Mesothelial cell of epicardium (in vitro differentiated cells): ENCODE measurements around the gene RELT. TPM values are rescaled to one million over a fixed set of nuclear protein-coding genes. Genes with fewer than 3 reads are reported as not detected.

ENCODE experiments used
- DNase-seq, 2 experiments: peaks; one replicate each; pipeline ENCODE4 v3.0.0; 2021; ENCODE audit warnings: low spot score in 2 of 2; ENCODE audit not compliant: unreplicated experiment in 2 of 2
- H3K27ac Mint-ChIP-seq: 2 replicates; pipeline ENCODE4 v1.8.0; 2021; ENCODE audit warnings: mixed read lengths
- H3K27me3 Mint-ChIP-seq: 2 replicates; pipeline ENCODE4 v1.8.0; 2021; ENCODE audit warnings: low read depth, mixed read lengths
- H3K36me3 Mint-ChIP-seq: 2 replicates; pipeline ENCODE4 v1.8.0; 2021; ENCODE audit warnings: mixed read lengths
- H3K4me1 Mint-ChIP-seq: 2 replicates; pipeline ENCODE4 v1.8.0; 2021; ENCODE audit warnings: mixed read lengths
- H3K4me3 Mint-ChIP-seq: 2 replicates; pipeline ENCODE4 v1.8.0; 2021; ENCODE audit warnings: mild to moderate bottlenecking, moderate library complexity, mixed read lengths
- H3K9me3 Mint-ChIP-seq: 2 replicates; pipeline ENCODE4 v1.8.0; 2021; ENCODE audit warnings: mixed read lengths
- total RNA-seq: library from RNA; stranded (reverse); gene quantifications from 3 replicates; pipeline ENCODE4 v1.2.1, GENCODE V29; 2021
- TF ChIP-seq, protein P1 (sequence below): fragments of 200-600 bp; sonication (generic); IDR thresholded peaks from one replicate; pipeline ENCODE4 v1.5.0; 2021; ENCODE audit warnings: antibody characterized with exemption; ENCODE audit not compliant: unreplicated experiment

RELT gene
- total RNA-seq, 1 donor from 2014 or later: 5.1 TPM

DNA sequence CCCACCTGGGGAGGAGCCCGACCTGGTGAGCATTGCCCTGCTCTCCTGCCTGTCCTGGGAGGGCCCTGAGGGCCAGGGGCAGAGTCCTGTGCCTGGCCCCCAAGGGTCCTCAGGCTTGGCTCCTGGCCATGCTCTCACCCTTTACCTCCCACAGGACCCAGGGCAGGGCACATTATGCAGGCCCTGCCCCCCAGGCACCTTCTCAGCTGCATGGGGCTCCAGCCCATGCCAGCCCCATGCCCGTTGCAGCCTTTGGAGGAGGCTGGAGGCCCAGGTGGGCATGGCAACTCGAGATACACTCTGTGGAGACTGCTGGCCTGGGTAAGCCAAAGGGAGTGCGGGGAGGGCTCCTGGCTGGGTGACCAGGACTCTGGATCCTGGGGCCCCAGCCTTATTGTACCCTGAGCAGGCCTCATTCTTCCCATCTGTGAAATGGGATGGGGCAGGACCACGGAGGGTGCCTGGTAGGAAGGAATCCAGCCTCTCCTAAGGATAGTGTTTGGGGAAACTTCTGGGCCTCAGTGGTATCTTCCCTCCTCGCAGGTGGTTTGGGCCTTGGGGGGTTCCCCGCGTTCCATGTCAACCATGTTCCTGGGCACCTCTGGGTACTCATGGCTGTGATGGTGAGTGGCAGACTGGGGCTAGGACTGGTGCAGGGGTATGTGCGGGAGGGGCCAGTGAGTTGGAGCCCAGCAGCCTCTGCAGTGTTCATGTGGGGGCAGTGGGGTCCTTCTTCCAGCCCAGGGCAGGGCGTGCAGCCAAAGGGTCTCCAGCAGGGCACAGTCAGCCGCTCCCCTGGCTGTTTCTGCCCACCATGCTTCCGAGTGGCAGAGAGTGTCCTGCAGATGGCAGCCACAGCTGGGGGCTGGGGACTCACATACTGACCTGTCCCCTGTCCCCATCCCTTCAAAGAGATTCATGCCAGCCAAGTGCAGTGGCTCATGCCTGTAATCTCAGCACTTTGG, 14.7 kb downstream of the RELT start:
- Mint-ChIP-seq H3K4me3 (no peak overlapping the region), H3K4me1 (peaks cover 23% of the 10 kb centered on the region), H3K27ac (no peak overlapping the region), H3K9me3 (no peaks in the 10 kb centered on the region), H3K36me3 (no peaks in the 10 kb centered on the region), H3K27me3 (no peaks in the 10 kb centered on the region)
- DNase-seq: no peak
- TF ChIP-seq, protein P1, sequence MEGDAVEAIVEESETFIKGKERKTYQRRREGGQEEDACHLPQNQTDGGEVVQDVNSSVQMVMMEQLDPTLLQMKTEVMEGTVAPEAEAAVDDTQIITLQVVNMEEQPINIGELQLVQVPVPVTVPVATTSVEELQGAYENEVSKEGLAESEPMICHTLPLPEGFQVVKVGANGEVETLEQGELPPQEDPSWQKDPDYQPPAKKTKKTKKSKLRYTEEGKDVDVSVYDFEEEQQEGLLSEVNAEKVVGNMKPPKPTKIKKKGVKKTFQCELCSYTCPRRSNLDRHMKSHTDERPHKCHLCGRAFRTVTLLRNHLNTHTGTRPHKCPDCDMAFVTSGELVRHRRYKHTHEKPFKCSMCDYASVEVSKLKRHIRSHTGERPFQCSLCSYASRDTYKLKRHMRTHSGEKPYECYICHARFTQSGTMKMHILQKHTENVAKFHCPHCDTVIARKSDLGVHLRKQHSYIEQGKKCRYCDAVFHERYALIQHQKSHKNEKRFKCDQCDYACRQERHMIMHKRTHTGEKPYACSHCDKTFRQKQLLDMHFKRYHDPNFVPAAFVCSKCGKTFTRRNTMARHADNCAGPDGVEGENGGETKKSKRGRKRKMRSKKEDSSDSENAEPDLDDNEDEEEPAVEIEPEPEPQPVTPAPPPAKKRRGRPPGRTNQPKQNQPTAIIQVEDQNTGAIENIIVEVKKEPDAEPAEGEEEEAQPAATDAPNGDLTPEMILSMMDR: no peak

- Mint-ChIP-seq H3K36me3 (no peaks in the 10 kb centered on the region), H3K27ac (no peak overlapping the region), H3K4me1 (peaks cover 16% of the 10 kb centered on the region)
These were observed 15.5 kb downstream of the RELT start for GRCh38 chr11:73391665-73392064.

DNA sequence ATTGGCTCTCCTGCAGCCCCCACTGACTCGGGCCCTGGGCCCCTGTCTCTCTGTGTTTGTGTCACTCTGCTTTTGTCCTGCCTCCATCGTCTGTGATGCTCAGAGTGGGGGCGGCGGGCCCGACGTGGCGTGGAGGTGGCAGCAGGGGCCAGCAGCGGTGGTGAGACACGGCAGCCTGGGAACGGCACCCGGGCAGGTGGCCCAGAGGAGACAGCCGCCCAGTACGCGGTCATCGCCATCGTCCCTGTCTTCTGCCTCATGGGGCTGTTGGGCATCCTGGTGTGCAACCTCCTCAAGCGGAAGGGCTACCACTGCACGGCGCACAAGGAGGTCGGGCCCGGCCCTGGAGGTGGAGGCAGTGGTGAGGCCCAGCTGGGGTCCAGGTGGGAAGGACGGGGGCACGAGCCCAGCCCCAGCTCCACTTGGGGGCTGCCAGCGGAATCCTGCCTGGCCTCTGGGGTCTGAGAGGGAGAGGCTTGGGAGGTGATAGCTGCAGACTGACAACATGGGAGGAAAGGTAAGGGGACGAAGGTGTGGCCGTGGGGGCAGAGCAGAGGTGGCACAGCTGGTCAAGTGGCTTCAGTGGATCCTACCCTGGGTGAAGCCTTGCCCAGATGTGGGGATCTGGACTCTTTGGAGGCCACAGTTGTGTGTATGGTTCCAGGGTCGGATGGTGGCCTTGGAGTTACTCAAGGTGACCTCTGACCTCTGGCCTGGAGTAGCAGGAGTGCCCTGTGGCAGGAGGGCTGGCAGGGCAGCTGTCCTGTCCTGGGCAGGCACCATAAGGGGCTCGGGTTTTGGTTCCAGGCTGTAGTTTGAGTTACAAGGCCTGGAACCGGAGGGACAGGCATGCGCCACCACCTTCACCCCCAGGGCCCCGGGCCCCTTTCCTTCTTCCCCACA, 16.2 kb downstream of the RELT start:
- H3K4me3 Mint-ChIP-seq: no peak overlapping the region
- H3K4me1 Mint-ChIP-seq: peaks cover 13% of the 10 kb centered on the region
- TF ChIP-seq, protein P1: no peak
- no peak overlapping the region for H3K27ac Mint-ChIP-seq
- no peak for DNase-seq
- H3K9me3 Mint-ChIP-seq: no peaks in the 10 kb centered on the region
- no peaks in the 10 kb centered on the region for H3K27me3 Mint-ChIP-seq
- no peaks in the 10 kb centered on the region for H3K36me3 Mint-ChIP-seq

More at GRCh38 chr11:73391665-73392064, 15.5 kb downstream of the RELT start:
- Mint-ChIP-seq H3K4me3 (no peak overlapping the region), H3K27me3 (no peaks in the 10 kb centered on the region), H3K9me3 (no peaks in the 10 kb centered on the region)
- TF ChIP-seq, protein P1: no peak
- no peak for DNase-seq

DNA sequence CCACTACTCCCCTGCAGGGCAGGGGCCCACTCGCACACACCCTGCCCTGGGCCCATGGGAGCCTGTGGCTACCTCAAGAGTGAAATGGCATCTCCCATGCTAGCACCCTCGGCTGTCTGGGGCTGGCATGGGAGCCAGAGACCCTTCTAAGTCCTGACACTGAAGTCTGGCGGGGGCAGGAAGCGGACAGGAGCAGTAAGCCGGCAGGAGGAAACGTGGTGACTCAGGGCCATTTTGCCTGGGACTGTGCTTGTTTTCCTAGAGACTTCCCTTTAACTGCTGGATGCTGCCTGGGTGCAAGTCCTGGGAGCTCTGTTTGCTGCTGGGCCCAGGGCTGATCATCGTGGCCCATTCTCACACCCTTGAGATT, 16.8 kb downstream of the RELT start:
- no peaks in the 10 kb centered on the region for H3K9me3 Mint-ChIP-seq
- H3K27ac Mint-ChIP-seq: no peak overlapping the region
- DNase-seq: no peak
- H3K27me3 Mint-ChIP-seq: no peaks in the 10 kb centered on the region
- TF ChIP-seq, protein P1: no peak
- no peak overlapping the region for H3K4me3 Mint-ChIP-seq
- peaks cover 7% of the 10 kb centered on the region for H3K4me1 Mint-ChIP-seq
- no peaks in the 10 kb centered on the region for H3K36me3 Mint-ChIP-seq

GRCh38 chr11:73393479-73394415, 17.5 kb downstream of the RELT start:
- Mint-ChIP-seq H3K36me3 (no peaks in the 10 kb centered on the region), H3K9me3 (no peaks in the 10 kb centered on the region), H3K27ac (no peak overlapping the region), H3K4me1 (peaks cover 3% of the 10 kb centered on the region), H3K4me3 (no peak overlapping the region), H3K27me3 (no peaks in the 10 kb centered on the region)
- TF ChIP-seq, protein P1: peak; percentile 57
- peak in 1 of 2 experiments; percentile 76 for DNase-seq
